GM18517 (cell line): ENCODE measurements around the gene PTPRJ.
A peak's percentile ranks its signal among the peaks of the same experiment; 100 is the strongest.

ENCODE experiments used
- ATAC-seq: cut with Tn5 transposase; IDR thresholded peaks from one replicate; pipeline ENCODE4 v1.9.1; 2021; ENCODE audit warnings: mild to moderate bottlenecking, moderate library complexity; ENCODE audit not compliant: unreplicated experiment

PTPRJ gene

DNA sequence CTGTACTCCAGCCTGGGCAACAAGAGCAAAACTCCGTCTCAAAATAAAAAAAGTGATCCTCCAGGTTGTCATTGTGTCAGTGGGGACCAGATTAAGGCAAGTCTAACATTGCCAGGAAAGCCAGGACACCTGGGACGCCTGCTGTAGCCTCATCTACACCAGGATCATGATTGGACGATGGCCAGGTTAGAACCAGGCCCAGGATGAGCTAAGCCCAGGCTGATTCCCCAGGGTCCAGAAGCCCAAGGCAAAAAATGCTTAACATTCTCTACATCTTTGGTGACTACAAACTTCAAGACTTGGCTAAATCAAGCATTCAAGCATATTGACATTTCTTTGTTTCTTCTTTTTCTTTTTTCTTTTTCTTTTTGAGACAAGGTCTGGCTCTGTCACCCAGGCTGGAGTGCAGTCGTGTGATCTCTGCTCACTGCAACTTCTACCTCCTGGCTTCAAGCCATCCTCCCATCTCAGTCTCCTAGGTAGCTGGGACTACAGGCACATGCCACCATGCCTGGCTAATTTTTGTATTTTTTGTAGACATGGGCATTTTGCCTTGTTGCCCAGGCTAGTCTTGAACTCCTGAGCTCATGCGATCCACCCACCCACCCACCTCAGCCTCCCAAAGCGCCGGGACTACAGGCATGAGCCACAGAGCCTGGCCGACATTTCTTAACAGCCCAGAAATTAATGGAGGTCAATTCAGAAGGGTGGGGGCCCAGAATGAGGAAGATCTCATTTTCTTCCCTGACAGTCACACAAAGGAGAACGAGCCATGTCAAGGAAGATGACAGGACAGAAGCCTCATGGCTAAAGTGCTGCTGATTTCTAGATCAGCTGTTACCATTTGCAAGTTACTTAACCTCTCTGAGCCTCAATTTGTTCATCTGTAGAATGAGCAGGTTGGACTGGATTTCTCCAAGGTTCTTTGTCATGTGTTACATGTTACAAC lies 12.5 kb upstream of the PTPRJ start:
- no peak for ATAC-seq

DNA sequence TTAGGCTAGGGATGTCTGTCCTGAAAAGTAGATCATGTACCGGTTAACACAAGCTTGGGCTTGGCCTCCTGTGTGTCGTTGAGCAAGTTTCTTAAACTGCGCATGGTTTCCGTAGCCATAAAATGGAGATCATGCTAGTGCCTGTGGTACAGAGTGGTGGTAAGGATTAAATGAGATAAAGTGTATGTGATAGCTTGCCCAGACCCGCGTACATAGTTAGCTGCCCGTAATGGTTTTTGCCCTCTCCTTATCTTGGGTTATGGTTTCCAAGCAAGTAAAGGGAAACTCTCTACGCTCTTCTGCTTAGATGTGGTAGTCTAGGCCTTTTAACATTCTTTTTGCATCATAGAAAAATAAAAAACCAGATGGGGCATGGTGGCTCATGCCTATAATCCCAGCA lies 11.0 kb upstream of the PTPRJ start:
- ATAC-seq = no peak

DNA sequence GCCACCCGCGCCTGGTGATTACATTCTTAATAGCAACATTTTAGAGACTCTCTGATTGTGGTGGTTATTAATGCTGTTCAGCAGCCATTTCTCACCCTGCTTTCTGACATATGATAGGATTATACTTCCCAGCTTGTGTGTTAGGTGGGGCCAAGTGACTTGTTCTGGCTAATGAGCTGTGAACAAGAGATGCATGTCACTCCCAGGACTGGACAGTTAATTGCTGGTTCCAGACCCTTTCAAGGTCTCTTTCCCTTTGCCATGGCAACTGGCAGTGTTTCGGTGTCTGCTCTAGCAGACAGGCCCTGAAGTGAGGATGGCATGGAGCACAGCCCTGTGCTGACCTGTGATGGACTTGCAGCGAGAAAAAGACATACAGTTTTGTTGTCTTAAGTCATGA lies 8.9 kb upstream of the PTPRJ start:
- no peak for ATAC-seq

DNA sequence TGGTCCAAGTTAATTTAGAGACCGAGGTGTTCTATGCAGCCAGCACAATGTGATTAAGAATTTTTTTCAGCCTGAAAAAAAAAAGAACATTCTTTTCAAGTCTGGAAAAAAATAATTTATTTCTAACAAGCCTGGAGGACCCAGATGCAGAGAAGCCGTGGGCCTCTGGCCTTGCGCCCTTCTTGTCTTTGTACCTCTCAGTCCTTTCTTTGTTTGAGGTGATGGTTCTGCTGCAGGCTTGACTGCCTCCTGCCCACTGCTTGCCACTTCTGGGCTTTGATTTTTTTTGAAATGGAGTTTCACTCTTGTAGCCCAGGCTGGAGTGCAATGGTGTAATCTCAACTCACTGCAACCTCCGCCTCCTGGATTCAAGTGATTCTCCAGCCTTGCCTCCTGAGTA lies 7.2 kb upstream of the PTPRJ start:
- ATAC-seq = no peak

DNA sequence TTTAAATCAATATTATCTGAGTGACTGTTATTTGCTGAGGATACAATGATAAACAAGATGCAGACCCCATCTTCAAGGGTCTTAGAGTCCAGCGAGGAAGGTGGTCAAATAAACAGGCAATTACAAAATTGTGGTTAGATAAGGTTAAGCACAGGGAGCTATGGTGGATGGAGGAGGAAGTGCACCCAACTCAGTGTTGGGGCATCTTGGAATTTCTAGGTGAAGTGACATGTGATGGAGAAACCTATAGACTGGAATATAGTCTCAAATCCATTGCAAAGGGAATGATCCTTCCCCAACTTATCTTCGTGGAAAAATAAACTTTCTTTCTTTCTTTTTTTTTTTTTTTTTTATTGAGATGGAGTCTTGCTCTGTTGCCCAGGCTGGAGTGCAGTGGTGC lies 3.4 kb upstream of the PTPRJ start:
- no peak for ATAC-seq

DNA sequence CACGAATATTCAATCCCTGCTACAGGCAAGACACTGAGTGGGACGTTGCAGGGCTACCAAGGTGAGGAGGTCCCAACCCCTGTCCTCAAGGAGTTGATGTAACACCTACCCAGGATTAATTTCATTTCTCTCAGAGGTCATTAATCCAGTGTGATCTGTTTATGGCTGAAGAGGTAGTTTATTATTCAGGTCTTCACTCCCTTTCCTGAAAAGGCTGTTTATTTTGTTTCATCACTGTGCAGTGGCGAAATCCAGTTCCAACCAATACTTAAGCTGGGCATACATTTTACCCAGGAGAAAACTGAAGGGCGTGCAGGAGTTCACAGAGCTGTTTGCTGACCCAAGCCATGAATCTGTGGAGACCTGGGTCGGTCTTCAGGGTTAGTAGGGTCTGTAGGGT lies 2.7 kb upstream of the PTPRJ start:
- ATAC-seq = no peak

DNA sequence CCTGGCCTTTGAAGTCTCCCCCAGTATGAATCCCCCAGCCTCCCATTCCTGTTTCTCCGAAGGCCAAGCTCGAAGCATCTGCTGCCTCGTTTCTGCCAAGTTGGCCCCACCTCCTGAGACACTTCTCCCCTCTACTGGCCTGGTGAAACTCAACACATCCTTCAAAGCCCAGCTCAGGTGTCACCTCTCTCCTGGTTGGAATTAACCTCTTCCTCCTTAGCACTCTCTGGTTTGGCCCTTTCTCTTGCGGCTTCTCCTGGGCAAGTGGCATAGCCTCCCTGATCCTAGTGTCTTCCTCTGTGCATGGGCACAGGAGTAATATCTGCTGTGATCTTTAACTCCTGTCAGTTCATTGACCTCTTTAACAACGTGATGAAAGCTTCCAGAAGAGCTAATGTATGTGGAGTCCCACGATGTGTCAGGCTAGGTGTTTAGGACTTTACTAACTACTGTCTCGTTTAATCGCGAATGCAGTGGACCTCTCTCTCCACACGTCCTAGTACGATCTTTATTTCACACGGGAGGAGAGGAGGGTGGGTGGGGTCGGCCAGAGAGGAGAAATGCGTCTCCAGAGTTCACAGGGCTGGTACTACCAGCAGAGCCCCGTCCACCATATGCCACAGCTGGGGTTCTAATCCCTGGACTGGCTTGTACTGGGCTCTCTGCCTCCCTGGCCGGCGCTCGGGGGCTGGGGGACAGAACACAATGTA lies 826 bp upstream of the PTPRJ start:
- no peak for ATAC-seq

DNA sequence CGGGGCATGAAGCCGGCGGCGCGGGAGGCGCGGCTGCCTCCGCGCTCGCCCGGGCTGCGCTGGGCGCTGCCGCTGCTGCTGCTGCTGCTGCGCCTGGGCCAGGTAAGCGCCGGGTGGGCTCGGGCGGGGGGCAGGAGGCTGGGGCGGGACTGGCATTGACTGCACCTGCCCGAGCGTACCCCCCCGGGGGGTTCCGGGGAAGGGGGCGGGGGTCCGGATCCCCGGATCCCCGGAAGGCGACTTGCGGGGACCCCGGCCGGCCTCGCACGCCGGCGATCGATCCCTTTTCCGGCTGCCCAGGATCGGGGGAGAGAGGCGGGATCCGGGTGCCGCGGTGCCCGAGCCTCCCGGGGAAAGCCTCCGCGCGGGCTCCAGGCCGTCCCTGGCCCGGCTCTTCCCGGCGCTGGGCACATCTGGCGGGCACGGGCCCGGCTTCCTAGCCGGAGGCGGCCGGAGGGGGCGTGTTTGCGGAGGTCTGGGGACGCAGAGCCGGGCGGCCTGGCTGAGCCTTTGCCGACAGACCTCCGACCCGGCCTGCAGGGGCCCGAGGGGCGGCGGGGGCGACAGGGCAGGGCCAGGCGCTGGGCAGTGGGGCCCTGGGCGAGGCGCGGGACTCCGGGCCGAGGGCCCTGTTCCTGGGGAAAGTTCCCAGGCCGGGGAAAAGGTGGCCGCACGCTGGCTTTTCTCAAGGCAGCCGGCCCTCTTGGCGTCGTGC lies 705 bp downstream of the PTPRJ start:
- peak; percentile 48 for ATAC-seq

DNA sequence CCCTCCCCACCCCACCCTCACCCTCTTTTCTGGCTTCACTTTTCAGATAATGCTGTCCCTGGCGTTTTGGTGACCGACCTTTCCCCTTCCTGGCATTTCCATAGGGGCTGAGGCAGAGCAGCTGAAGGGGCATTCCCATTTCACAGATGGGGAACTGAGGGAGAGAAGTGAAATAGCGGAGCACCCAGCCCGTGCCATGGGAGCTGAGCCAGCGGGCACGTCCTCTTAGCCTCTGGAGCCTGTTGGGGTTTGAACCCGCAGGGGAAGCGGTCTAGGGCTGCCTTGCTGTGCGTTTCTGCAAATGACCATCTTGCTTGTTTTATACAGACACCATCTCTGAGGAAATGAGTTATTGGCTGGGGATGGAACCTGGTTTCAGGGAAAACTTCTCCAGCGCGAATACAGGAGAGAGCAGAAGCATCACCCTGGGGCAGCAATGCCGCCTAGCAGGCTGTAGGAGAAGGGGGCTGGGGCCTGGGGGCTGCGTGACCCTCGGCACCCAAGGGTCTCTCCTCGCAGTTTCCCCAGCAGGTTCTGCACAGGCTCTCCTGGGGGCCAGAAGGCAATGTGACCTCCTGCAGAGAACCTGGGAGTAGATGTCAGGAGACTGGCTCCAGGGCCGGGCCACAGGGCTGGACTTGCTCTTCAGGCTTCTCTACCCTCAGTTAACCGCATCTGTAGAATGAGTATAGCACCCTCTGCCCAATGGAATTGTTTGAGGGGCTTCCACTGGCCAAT lies 1.5 kb downstream of the PTPRJ start:
- ATAC-seq = no peak

DNA sequence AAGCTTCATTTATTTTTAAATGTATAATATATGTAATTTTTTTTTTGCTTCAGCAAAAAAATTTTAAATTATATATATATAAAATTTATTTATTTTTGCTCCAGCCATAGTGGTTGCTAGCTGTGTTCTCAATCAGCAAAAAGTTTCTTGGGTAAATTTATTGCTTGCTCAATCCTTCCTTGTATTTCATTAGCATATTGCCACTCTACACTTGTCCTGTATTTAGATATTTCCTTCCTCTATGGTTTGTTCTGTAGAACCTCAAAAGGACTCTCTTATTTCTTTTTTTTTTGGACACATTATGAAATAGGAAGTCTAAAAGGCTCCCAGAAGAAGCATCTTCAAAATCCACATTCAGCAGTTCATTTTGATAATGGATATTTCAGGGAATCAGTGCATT lies 2.3 kb downstream of the PTPRJ start:
- no peak for ATAC-seq

DNA sequence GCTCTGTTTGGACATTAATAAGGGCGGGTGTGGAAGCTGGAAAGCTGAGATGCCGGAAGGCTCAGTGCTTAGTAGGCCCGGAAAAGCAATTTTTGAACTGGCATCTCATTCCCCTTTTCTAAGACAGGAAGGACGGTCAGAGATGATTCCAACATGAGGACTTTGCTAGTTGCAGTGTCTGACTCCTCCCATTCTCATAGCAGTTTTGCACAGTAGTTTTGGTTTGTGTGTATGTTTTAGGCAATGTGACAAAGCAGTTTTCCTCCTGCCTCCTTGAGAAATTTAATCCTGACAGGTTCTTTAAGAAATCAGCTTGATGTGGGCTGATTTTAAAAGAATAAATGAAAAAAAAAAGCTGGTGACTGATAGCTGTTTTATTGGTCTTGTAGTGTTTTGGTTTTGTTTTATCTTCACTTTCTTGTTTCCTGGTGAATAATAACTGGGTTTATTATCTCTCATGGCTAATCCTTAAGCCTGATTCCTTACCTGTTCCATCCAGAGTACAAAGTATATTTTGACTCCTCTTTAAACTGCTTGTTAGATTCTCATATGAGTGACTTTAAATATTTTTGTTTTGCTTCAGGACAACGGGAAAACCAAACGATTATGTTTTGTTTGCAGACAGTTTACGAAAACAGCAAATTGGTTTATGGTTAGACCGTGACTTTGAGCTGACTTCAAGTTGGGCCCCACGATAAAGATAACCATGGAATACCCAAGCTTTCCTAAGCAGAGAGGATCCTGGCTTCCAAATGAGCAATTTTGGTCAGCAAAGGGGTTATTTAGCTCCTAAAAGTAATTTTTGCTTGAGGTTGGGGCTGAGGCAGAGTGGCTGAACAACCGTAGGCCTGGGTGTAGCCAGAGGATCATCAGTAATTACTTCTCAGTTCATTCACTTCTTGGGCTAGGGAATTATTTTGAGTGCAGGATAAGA lies 3.4 kb downstream of the PTPRJ start:
- ATAC-seq = no peak

DNA sequence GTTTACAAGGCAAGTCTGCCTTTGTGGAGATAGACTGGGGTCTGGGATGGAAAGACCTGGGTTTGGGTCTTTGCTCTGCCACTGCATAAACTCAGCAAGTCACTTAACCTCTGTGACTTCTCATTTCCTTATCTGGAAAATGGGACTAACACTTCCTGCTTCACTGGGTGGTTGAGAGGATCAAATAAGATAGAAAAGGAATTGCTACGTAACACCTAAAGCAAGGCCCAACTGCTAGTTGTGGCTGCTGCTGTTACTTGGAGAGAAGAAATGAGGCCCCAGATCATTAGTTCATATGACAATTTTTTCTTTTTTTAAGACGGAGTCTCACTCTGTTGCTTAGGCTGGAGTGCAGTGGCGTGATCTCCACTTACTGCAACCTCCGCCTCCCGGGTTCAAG lies 5.9 kb downstream of the PTPRJ start:
- ATAC-seq = no peak

DNA sequence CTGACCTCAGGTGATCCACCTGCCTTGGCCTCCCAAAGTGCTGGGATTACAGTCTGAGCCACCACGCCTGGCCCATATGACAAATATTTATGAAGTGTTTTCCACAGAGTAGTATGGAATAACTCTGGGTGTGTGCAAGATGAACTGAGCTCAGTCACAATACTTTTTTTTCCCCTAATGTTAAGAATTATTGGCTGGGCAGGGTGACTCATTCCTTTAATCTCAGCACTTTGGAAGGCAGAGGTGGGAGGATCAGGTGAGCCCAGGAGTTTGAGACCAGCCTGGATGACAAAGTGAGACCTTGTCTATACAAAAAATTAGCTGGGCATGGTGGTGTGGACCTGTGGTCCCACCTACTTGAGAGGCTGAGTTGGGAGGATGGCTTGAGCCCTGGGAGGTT lies 6.4 kb downstream of the PTPRJ start:
- ATAC-seq = no peak

DNA sequence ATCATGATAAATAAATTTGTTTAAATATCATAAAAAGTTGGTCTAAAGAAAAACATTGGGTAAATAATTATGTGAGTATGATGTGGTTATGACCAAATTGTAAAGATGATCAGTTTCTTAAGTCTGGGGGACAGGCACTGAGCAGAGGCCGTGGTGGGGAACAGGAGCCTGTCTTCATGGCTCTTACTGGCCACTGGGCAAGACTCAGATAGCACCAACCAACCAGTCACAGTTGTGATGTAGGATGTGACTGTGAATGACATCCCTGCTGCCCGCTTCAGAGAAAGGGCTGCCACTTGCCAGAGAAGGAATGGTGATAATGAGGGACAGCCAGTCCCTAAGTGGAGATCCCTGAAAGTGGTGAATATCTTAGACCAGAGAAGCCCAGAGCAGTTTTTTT lies 7.0 kb downstream of the PTPRJ start:
- ATAC-seq = no peak

DNA sequence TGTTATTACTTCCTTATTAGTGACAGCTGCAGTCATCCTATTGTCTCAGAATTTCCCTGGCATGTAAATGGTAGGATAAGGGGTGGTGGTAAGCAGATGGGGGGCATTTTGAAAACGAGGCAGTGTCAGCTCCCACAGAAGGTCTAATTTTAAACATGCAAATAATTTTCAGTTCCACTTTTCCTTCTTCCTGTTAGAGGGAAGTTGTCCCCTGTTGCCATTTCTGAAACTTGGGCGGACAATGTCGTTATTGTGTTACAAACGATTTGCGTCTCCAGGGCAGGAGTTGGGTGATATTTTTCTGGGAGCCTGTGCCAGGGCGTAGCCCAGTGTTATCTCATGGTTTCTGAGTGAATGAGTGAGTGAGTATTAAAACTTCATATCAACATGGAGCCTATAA lies 7.4 kb downstream of the PTPRJ start:
- ATAC-seq = no peak

DNA sequence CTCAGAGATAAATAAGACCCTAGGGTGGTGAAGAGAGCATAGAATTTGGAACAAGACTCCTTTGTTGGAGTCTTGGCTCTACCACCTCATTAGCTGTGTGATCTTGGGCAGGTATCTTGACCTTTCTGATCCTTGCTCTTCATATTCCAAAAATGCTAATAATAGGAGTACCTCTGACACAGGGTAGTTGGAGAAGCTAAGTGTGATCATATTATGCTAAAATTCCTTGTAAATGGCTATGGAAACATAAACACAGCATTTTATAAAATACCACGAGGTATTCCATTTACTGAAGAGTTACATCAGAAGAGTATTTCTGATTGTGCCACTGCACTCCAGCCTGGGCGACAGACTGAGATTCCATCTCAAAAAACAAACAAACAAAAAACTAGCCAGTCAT lies 9.4 kb downstream of the PTPRJ start:
- ATAC-seq = no peak

DNA sequence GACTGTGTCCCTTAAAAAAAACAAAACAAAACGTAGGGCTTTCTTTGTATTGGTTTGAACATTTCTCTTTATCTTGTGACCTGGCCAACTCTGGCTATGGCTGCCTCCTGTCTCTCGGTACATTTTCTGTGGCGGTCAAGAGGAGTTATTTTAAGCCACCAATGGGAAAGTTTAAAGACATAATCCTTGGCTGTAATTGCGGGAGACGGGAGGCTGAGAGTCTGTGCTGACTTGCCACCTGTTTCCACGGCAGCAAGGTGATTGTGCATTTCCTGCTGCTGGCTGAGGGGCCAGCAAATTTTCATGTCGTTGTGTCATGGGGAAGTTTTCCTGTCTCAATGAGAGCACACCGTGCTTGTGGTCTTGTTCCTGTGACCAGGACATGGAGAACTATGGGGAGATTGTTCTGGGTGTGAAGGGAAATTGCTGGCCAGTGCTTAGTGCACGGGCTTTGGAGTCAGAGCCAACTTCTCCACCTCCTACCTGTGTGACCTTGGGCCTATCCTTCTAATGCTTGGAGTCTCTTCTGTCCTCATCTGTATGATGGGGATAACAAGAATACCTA lies 11.0 kb downstream of the PTPRJ start:
- ATAC-seq = no peak

DNA sequence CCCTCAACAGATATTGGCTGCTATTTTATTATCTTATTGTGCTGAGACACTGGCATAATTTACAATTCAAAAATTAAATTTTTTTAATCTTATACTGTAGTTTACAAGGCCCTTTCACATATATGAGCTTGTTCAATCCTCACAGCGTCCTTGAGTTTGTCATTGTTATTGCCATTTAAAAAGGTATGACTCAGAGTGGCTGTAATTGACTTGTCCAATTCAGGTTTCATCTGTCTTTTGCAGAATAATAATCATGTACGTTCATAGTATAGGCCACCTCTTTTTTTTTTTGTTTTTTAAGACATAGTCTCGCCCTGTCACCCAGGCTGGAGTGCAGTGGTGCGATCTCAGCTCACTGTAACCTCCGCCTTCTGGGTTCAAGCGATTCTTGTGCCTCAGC lies 11.5 kb downstream of the PTPRJ start:
- no peak for ATAC-seq

DNA sequence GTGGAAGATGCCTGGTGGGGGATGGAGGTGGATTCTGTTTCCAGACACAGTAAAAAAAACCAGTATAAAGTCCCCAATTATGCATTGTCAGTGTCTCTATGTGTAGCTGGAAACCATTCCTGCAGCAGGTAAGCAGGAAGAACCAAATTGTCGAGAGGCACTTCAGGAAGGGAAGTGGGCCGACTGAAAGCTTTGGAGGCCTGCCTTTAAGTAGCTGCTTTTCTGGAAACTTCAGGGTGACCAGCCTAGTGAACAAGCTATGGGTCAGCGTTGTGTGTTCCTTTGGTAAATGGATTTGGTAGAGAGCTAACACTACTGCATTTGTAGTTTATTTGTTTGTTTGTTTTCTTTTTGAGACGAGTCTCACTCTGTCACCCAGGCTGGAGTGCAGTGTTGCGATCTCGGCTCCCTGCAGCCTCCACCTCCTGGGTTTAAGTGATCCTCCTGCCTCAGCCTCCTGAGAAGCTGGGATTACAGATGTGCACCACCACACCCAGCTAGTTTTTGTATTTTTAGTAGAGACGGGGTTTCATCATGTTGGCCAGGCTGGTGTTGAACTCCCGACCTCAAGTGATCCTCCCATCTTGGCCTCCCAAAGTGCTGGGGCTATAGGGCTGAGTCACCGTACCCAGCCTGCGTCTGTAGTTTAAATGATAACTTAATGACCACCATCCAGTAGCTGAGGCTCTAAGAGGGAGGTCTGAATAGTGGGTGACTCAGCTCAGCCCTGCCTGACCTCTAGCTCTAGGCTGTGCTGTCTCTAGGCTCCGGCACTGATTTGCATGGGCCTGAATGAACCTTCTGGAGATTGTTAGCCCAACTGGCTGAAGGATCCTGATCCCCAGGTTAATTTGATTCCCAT lies 12.8 kb downstream of the PTPRJ start:
- no peak for ATAC-seq
